Measurements from ENCODE around the gene MICALL2. TPM values are rescaled to one million over a fixed set of nuclear protein-coding genes. Genes with fewer than 3 reads are reported as not detected.

Gene MICALL2
- total RNA-seq, 1 experiment from 2014 or later, result 15.7 TPM

DNA sequence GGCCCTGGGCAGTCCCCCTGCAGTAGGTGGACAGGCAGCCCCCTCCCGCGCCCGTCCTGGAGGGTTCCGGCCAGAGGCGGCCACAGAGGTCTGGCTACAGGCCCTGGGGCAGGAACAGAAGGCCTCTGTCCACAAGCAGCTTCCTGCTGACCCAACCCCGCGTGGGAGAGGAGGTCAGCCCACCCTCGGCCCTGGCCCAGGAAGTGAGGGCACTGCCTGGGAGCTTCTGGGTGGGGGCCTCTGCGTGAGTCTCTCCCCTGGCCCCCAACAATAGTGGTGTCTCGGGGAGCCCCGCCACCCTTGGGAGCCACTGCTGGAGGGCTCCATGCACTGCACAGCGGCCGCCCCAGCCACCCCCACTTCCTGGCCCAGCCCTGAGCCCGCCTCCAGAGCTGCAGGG lies 4.7 kb downstream of the MICALL2 start:
- H3K9me3 Mint-ChIP-seq, result no peaks in the 10 kb centered on the region
- H3K36me3 Mint-ChIP-seq, result no peaks in the 10 kb centered on the region
- no peaks in the 10 kb centered on the region for H3K27me3 Mint-ChIP-seq (ENCODE audit: low read depth)
- ATAC-seq (no peak), DNase-seq (ENCODE audit: low spot score) (no peak)
- no peak overlapping the region for H3K27ac Mint-ChIP-seq
- TF ChIP-seq RORB (CRISPR knock-in tag; IDR thresholded peaks at IDR 0.05), result no peak
- no peak for TF ChIP-seq NFATC4 (CRISPR knock-in tag; IDR thresholded peaks at IDR 0.05)
- TF ChIP-seq TP53 (CRISPR knock-in tag; IDR thresholded peaks at IDR 0.05), result no peak
- TF ChIP-seq ZNF263 (CRISPR knock-in tag; IDR thresholded peaks at IDR 0.05; ENCODE audit: low read depth), result no peak
- TF ChIP-seq IRF2 (CRISPR knock-in tag; IDR thresholded peaks at IDR 0.05; ENCODE audit: borderline replicate concordance, low read depth), result no peak
- TF ChIP-seq ZNF317 (CRISPR knock-in tag; IDR thresholded peaks at IDR 0.05; ENCODE audit: borderline replicate concordance, low read depth), result no peak
- TF ChIP-seq NR1H2 (CRISPR knock-in tag; IDR thresholded peaks at IDR 0.05), result no peak
- no peak for TF ChIP-seq ZBTB21 (CRISPR knock-in tag; IDR thresholded peaks at IDR 0.05; ENCODE audit: borderline replicate concordance)
- TF ChIP-seq HMGXB4 (CRISPR knock-in tag; IDR thresholded peaks at IDR 0.05), result no peak
- TF ChIP-seq ZSCAN18 (CRISPR knock-in tag; IDR thresholded peaks at IDR 0.05), result no peak
- TF ChIP-seq, protein P1, sequence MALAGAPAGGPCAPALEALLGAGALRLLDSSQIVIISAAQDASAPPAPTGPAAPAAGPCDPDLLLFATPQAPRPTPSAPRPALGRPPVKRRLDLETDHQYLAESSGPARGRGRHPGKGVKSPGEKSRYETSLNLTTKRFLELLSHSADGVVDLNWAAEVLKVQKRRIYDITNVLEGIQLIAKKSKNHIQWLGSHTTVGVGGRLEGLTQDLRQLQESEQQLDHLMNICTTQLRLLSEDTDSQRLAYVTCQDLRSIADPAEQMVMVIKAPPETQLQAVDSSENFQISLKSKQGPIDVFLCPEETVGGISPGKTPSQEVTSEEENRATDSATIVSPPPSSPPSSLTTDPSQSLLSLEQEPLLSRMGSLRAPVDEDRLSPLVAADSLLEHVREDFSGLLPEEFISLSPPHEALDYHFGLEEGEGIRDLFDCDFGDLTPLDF (CRISPR knock-in tag; IDR thresholded peaks at IDR 0.05), result no peak
- TF ChIP-seq PRRX2 (CRISPR knock-in tag; IDR thresholded peaks at IDR 0.05), result no peak
- no peak for TF ChIP-seq FOXP4 (CRISPR knock-in tag; IDR thresholded peaks at IDR 0.05)
- no peak for TF ChIP-seq SMAD4 (CRISPR knock-in tag; IDR thresholded peaks at IDR 0.05)
- TF ChIP-seq NR2C2 (CRISPR knock-in tag; IDR thresholded peaks at IDR 0.05), result no peak
- TF ChIP-seq TCF7 (CRISPR knock-in tag; IDR thresholded peaks at IDR 0.05; ENCODE audit: low read depth), result no peak
- TF ChIP-seq ZNF423 (CRISPR knock-in tag; IDR thresholded peaks at IDR 0.05), result no peak
- H3K4me1 Mint-ChIP-seq, result peaks cover 4% of the 10 kb centered on the region
- ChIA-PET POLR2A (interaction anchor here (0.6 kb wide), 1 partner anchor 1047 kb away, joined by 5 read pairs; no protein-coding TSS in a partner anchor), CTCF (interaction anchor here (0.8 to 2.3 kb wide), 3 partner anchors 20 to 271 kb away, joined by 3 to 11 read pairs (median 8); no protein-coding TSS in a partner anchor)
- H3K4me3 Mint-ChIP-seq, result no peak overlapping the region

- ChIA-PET POLR2A (no interaction called here), CTCF (interaction anchor here (2.5 kb wide), 1 partner anchor 20 kb away, joined by 10 read pairs; no protein-coding TSS in a partner anchor)
- H3K9me3 Mint-ChIP-seq, result no peaks in the 10 kb centered on the region
- H3K27ac Mint-ChIP-seq, result no peak overlapping the region
- no peak overlapping the region for H3K4me3 Mint-ChIP-seq
- no peaks in the 10 kb centered on the region for H3K27me3 Mint-ChIP-seq (ENCODE audit: low read depth)
- ATAC-seq (no peak), DNase-seq (ENCODE audit: low spot score) (no peak)
- no peaks in the 10 kb centered on the region for H3K4me1 Mint-ChIP-seq
- H3K36me3 Mint-ChIP-seq, result no peaks in the 10 kb centered on the region
- TF ChIP-seq ZSCAN18 (CRISPR knock-in tag; IDR thresholded peaks at IDR 0.05) (no peak), SMAD3 (CRISPR knock-in tag; IDR thresholded peaks at IDR 0.05; ENCODE audit: borderline replicate concordance) (no peak), ATF3 (CRISPR knock-in tag; conservative IDR thresholded peaks at IDR 0.05) (no peak), IRF2 (CRISPR knock-in tag; IDR thresholded peaks at IDR 0.05; ENCODE audit: borderline replicate concordance, low read depth) (no peak)
These were observed 7.1 kb downstream of the MICALL2 start for GRCh38 chr7:1452205-1452604.
